GM12878 (cell line): ENCODE results near the gene SMG6. TPM values are rescaled to one million over a fixed set of nuclear protein-coding genes. Genes with fewer than 3 reads are reported as not detected.

Experiments used
- ATAC-seq: fragments of 200-7000 bp; cut with Tn5 transposase; 3 replicates; pipeline ENCODE4 v1.9.1; 2020; ENCODE audit warnings: mild to moderate bottlenecking, moderate library complexity
- BruUV-seq: library from RNA; stranded (reverse); fragments of 400-500 nt; replicated peaks from 2 replicates; lab custom pipeline; 2021; lab: Mats Ljungman, UMichigan
- CTCF ChIA-PET: fragments of 300-600 bp; sonication (Branson Sonifier 250); formaldehyde crosslinking; extraction: SDS; loops from one replicate; lab custom pipeline; 2021; ENCODE audit warnings: inconsistent platforms; lab: Yijun Ruan, JAX
- POLR2A ChIA-PET: fragments of 350-600 bp; formaldehyde crosslinking; extraction: SDS; loops from one replicate; lab custom pipeline; 2021; ENCODE audit warnings: inconsistent platforms; lab: Charles Lee
- RAD21 ChIA-PET: fragments of 300-600 bp; sonication (Branson Sonifier 250); formaldehyde crosslinking; loops from one replicate; lab custom pipeline; 2023; ENCODE audit warnings: antibody characterized with exemption; ENCODE audit not compliant: unreplicated experiment; lab: Charles Lee
- SMC1A ChIA-PET: fragments of 300-600 bp; sonication (Branson Sonifier 250); formaldehyde crosslinking; loops from one replicate; lab custom pipeline; 2023; ENCODE audit not compliant: unreplicated experiment, uncharacterized antibody; lab: Charles Lee
- DNase-seq: peaks from one replicate; pipeline ENCODE4 v3.0.0-alpha.2; 2011; ENCODE audit warnings: low read depth, low spot score
- FAIRE-seq: peaks from 3 replicates; lab custom pipeline; 2011; peaks lifted over from hg19 to GRCh38; lab: Jason Lieb, UNC
- H2AFZ ChIP-seq: 2 replicates; pipeline ENCODE4 v1.6.0; 2011; ENCODE audit warnings: low read depth, low read length, control low read depth; ENCODE audit not compliant: control insufficient read depth
- H3K27ac ChIP-seq: 2 replicates; pipeline ENCODE4 v1.5.1; 2011; ENCODE audit warnings: control low read depth; ENCODE audit not compliant: control insufficient read depth, insufficient read depth
- H3K27me3 ChIP-seq, 2 experiments: replicated peaks in 1 of 2; 2 replicates each; pipeline versions ENCODE4 v1.6.0 to v1.6.1; 2011; ENCODE audit warnings: low read length in 1 of 2; ENCODE audit not compliant: control insufficient read depth in 2 of 2, insufficient read depth in 2 of 2
- H3K36me3 ChIP-seq, 2 experiments: 2 replicates each; pipeline ENCODE4 v1.5.1; 2011; ENCODE audit warnings: low read length in 1 of 2; ENCODE audit not compliant: control insufficient read depth in 2 of 2, insufficient read depth in 2 of 2
- H3K4me1 ChIP-seq: 2 replicates; pipeline ENCODE4 v1.6.1; 2011; ENCODE audit warnings: mild to moderate bottlenecking, low read length, moderate library complexity, mixed read lengths; ENCODE audit not compliant: control insufficient read depth, insufficient read depth
- H3K4me2 ChIP-seq: 2 replicates; pipeline ENCODE4 v1.6.0; 2011; ENCODE audit warnings: control low read depth; ENCODE audit not compliant: control insufficient read depth, insufficient read depth
- H3K4me3 ChIP-seq: fragments of 200-600 bp; sonication (generic); 2 replicates; pipeline ENCODE4 v1.5.1; 2016
- H3K79me2 ChIP-seq: 2 replicates; pipeline ENCODE4 v1.6.0; 2011; ENCODE audit warnings: low read length; ENCODE audit not compliant: control insufficient read depth, insufficient read depth
- H3K9ac ChIP-seq: 2 replicates; pipeline ENCODE4 v1.8.0; 2011; ENCODE audit warnings: low read length, control low read depth, mixed read lengths; ENCODE audit not compliant: control insufficient read depth, insufficient read depth
- H3K9me3 ChIP-seq: replicated peaks from 3 replicates; pipeline ENCODE4 v1.5.1; 2011; ENCODE audit warnings: mild to moderate bottlenecking, low read length; ENCODE audit not compliant: control insufficient read depth, insufficient read depth
- H4K20me1 ChIP-seq: 2 replicates; pipeline ENCODE4 v1.6.0; 2011; ENCODE audit not compliant: control insufficient read depth, insufficient read depth
- ATF2 ChIP-seq: IDR thresholded peaks from 2 replicates; pipeline ENCODE4 v1.6.1; 2012; ENCODE audit warnings: low read length, inconsistent platforms
- ATF3 ChIP-seq: IDR thresholded peaks from 2 replicates; pipeline ENCODE4 v1.6.1; 2011; ENCODE audit warnings: low read depth, mild to moderate bottlenecking, low read length, moderate library complexity, borderline replicate concordance; ENCODE audit errors: extremely low read depth
- CHD2 ChIP-seq: IDR thresholded peaks from 2 replicates; pipeline ENCODE4 v1.6.1; 2011; ENCODE audit warnings: low read depth, low read length, improper control_type of control experiment, borderline replicate concordance
- EP300 ChIP-seq, 2 experiments: fragments of 150-350 bp in 1 of 2; IDR thresholded peaks; 2 replicates each; pipeline ENCODE4 v1.6.1; 2011 to 2012; ENCODE audit warnings: low read depth in 2 of 2, low read length in 2 of 2, borderline replicate concordance in 1 of 2, improper control_type of control experiment in 1 of 2, inconsistent platforms in 1 of 2; ENCODE audit not compliant: control insufficient read depth in 1 of 2
- HDAC6 ChIP-seq: fragments of 200-600 bp; sonication (generic); IDR thresholded peaks from one replicate; pipeline ENCODE4 v1.8.0; 2017; ENCODE audit warnings: antibody characterized with exemption; ENCODE audit not compliant: unreplicated experiment
- RBBP5 ChIP-seq: fragments of 200-600 bp; sonication (generic); conservative IDR thresholded peaks from 2 replicates; pipeline ENCODE4 v1.6.1; 2016
- RELA ChIP-seq: fragments of 450-650 bp; IDR thresholded peaks from 2 replicates; pipeline ENCODE4 v1.8.0; 2014; ENCODE audit warnings: borderline replicate concordance; ENCODE audit not compliant: partially characterized antibody
- RFX5 ChIP-seq: IDR thresholded peaks from 2 replicates; pipeline ENCODE4 v1.6.1; 2011; ENCODE audit warnings: low read depth, low read length, improper control_type of control experiment
- SMAD1 ChIP-seq: fragments of 450-650 bp; IDR thresholded peaks from 2 replicates; pipeline ENCODE4 v1.6.1; 2018; ENCODE audit warnings: mild to moderate bottlenecking, low read depth; ENCODE audit not compliant: partially characterized antibody
- SMAD5 ChIP-seq: IDR thresholded peaks from 2 replicates; pipeline ENCODE4 v1.6.1; 2016; ENCODE audit warnings: antibody characterized with exemption, low read depth
- SREBF2 ChIP-seq: IDR thresholded peaks from 2 replicates; pipeline ENCODE4 v1.6.1; 2012; ENCODE audit warnings: mild to moderate bottlenecking, low read length
- STAT3 ChIP-seq: IDR thresholded peaks from 2 replicates; pipeline ENCODE4 v1.6.1; 2011; ENCODE audit warnings: low read depth, low read length, improper control_type of control experiment
- ZNF687 ChIP-seq: fragments of 450-650 bp; IDR thresholded peaks from 2 replicates; pipeline ENCODE4 v1.6.1; 2017; ENCODE audit warnings: mild to moderate bottlenecking, moderate library complexity
- WGBS: methylation state at CpG from one replicate; pipeline ENCODE4 v1.1.6; 2016; ENCODE audit warnings: low lambda C conversion rate; ENCODE audit not compliant: insufficient replicate concordance, insufficient coverage; ENCODE audit errors: missing lambda C conversion rate; 5-methylcytosine and 5-hydroxymethylcytosine counted together
- in situ Hi-C: fragments of 300-500 bp; cut with MboI; formaldehyde crosslinking; loops from 9 replicates; pipeline ENCODE4 v1.14.3; 2018; ENCODE audit warnings: mixed read lengths
- intact Hi-C: fragments of 100-400 bp; cut with micrococcal nuclease; formaldehyde crosslinking; loops from one replicate; pipeline ENCODE4 v1.14.2; 2022; ENCODE audit not compliant: unreplicated experiment
- polyA plus RNA-seq, 11 experiments: library from polyadenylated mRNA; depleted of rRNA in 4 of 11; unstranded in 6 of 11; stranded (reverse) in 5 of 11; fragments of >200 nt; fragmentation: Nextera tagmentation in 4 of 11; fragmentation: Illumina TruSeq in 1 of 11; extraction: Ambion mirVana in 4 of 11; extraction: Trizol in 1 of 11; gene quantifications; 1 replicate in 1 of 11; 2 replicates in 10 of 11; pipeline versions ENCODE4 v1.2.1 to v1.2.3, GENCODE V29; 2011 to 2016; ENCODE audit warnings: inconsistent platforms in 2 of 11, missing spikeins in 2 of 11, low read depth in 1 of 11
- total RNA-seq, 4 experiments: library from RNA; depleted of rRNA in 3 of 4; stranded (reverse); fragments of >200 nt in 3 of 4; fragmentation: Illumina TruSeq in 1 of 4; extraction: Trizol in 1 of 4; gene quantifications; 2 replicates each; pipeline versions ENCODE4 v1.2.1 to v1.2.3, GENCODE V29; 2013 to 2021

The SMG6 gene
- total and polyA plus RNA-seq, 10 of the 15 experiments (the other 5 are each of a cell fraction or from before 2014, with no cell fraction given) = 0.58 to 28.7 (median 15.7) TPM

GRCh38 chr17:2262135-2262587 lies 41.4 kb downstream of the SMG6 start (continued):
- no peak for TF ChIP-seq RELA
- no peak for TF ChIP-seq SREBF2

GRCh38 chr17:2259769-2260536 lies 43.6 kb downstream of the SMG6 start:
- no peaks in the 10 kb centered on the region for H3K9me3 ChIP-seq
- DNase-seq (peak; percentile 85), ATAC-seq (peak; percentile 91), FAIRE-seq (peak; percentile 81)
- ChIA-PET POLR2A (interaction anchor here (0.6 to 8.8 kb wide), 18 partner anchors 10 to 204 kb away, joined by 3 to 69 read pairs (median 4); partner anchors contain the start of gene TSR1), SMC1A (interaction anchor here (0.9 to 4.1 kb wide), 17 partner anchors 7 to 205 kb away, joined by 3 to 43 read pairs (median 8); partner anchors contain the start of gene HIC1), RAD21 (interaction anchor here (0.7 to 4.2 kb wide), 15 partner anchors 8 to 364 kb away, joined by 3 to 40 read pairs (median 6); partner anchors contain the start of genes HIC1 and SGSM2), CTCF (interaction anchor here (0.7 to 4.1 kb wide), 11 partner anchors 9 to 205 kb away, joined by 4 to 50 read pairs (median 6); partner anchors contain the start of gene HIC1)
- peak overlapping the region; percentile 99 for H3K27ac ChIP-seq
- H4K20me1 ChIP-seq = no peaks in the 10 kb centered on the region
- H2AFZ ChIP-seq = no peak overlapping the region
- peak overlapping the region; percentile 82 for H3K9ac ChIP-seq
- H3K4me3 ChIP-seq = peak overlapping the region; percentile 44; the same call in 1 of the 2 replicates
- H3K27me3 ChIP-seq = no peaks in the 10 kb centered on the region
- H3K79me2 ChIP-seq = peaks cover 49% of the 10 kb centered on the region
- H3K4me2 ChIP-seq = peak overlapping the region; percentile 82
- H3K36me3 ChIP-seq = peaks cover 0 to 8% of the 10 kb centered on the region in 2 experiments; a peak in 1 of 4 replicates
- WGBS = 2% methylated on average over 8 of the region's 8 CpGs
- peaks cover 64% of the 10 kb centered on the region for H3K4me1 ChIP-seq
- intact Hi-C loops (no loop called here), in situ Hi-C loops (no loop called here)
- TSS peak; percentile 96 for BruUV-seq
- peak; percentile 99 for TF ChIP-seq ATF2
- TF ChIP-seq RFX5 = no peak
- TF ChIP-seq EP300 (IDR thresholded peaks at IDR 0.05; ENCODE audit: borderline replicate concordance in 1 of 2, control insufficient read depth in 1 of 2, low read depth in 2 of 2, low read length in 2 of 2) = peak; percentile 67 to 80
- TF ChIP-seq CHD2 = 0 out of 2 replicates have a peak, but pooled peaks have one; percentile 31
- no peak for TF ChIP-seq HDAC6
- no peak for TF ChIP-seq STAT3
- TF ChIP-seq ATF3 = no peak
- 0 out of 2 replicates have a peak, but pooled peaks have one; percentile 58 for TF ChIP-seq SMAD5
- TF ChIP-seq RBBP5 = no peak
- TF ChIP-seq SMAD1 = peak; percentile 8
- TF ChIP-seq ZNF687 = peak; percentile 98
